Measurements from ENCODE around the gene TMEM19. TPM values are rescaled to one million over a fixed set of nuclear protein-coding genes. Genes with fewer than 3 reads are reported as not detected.

Gene TMEM19
- total and polyA plus RNA-seq, 2 experiments from 2014 or later: 18.2 to 25.8 TPM

GRCh38 chr12:71666259-71666658 lies 19.6 kb upstream of the TMEM19 start:
- Histone ChIP-seq H3K79me2 (ENCODE audit: insufficient read depth) (peaks cover 51% of the 10 kb centered on the region), H3K4me1 (ENCODE audit: insufficient read depth) (peaks cover 14% of the 10 kb centered on the region), H4K20me1 (ENCODE audit: insufficient read depth) (no peaks in the 10 kb centered on the region; the same call in 1 of the 2 replicates), H3K9me3 (ENCODE audit: low read depth) (no peaks in the 10 kb centered on the region), H3K4me3 (no peak overlapping the region), H3K9me2 (ENCODE audit: insufficient read depth) (no peaks in the 10 kb centered on the region), H2AFZ (no peak overlapping the region), H3K27me3 (replicated peaks; ENCODE audit: insufficient read depth) (no peaks in the 10 kb centered on the region), H3K4me2 (ENCODE audit: unreplicated experiment) (no peak overlapping the region), H3K9ac (no peak overlapping the region), H3K36me3 (ENCODE audit: low read depth) (no peaks in the 10 kb centered on the region), H3K27ac (no peak overlapping the region), H3F3A (ENCODE audit: insufficient read depth) (peaks cover 26% of the 10 kb centered on the region)
- in situ Hi-C loops (cut with MboI): no loop called here
- WGBS, 2 experiments (ENCODE audit: low coverage in 1 of 2, low lambda C conversion rate in 2 of 2, missing lambda C conversion rate in 2 of 2): 97 to 98% methylated on average over 5 of the region's 5 CpGs
- DNase-seq: no peak
- TF ChIP-seq EZH2 (IDR thresholded peaks at IDR 0.05; ENCODE audit: insufficient read depth, poor library complexity, severe bottlenecking): no peak

- Histone ChIP-seq H3K4me3 (no peak overlapping the region), H3K36me3 (ENCODE audit: low read depth) (no peaks in the 10 kb centered on the region), H3K9ac (no peak overlapping the region), H3K9me2 (ENCODE audit: insufficient read depth) (no peaks in the 10 kb centered on the region), H3K4me2 (ENCODE audit: unreplicated experiment) (no peak overlapping the region), H3K9me3 (ENCODE audit: low read depth) (no peaks in the 10 kb centered on the region), H3F3A (ENCODE audit: insufficient read depth) (no peaks in the 10 kb centered on the region), H3K27me3 (replicated peaks; ENCODE audit: insufficient read depth) (no peaks in the 10 kb centered on the region), H3K79me2 (ENCODE audit: insufficient read depth) (peaks cover 8% of the 10 kb centered on the region), H2AFZ (no peak overlapping the region), H3K27ac (no peak overlapping the region), H3K4me1 (ENCODE audit: insufficient read depth) (no peaks in the 10 kb centered on the region), H4K20me1 (ENCODE audit: insufficient read depth) (no peaks in the 10 kb centered on the region)
- DNase-seq: no peak
- TF ChIP-seq EZH2 (IDR thresholded peaks at IDR 0.05; ENCODE audit: insufficient read depth, poor library complexity, severe bottlenecking) (no peak), EZH2phosphoT487 (IDR thresholded peaks at IDR 0.05; ENCODE audit: insufficient read depth, low read depth) (no peak)
- in situ Hi-C loops (cut with MboI): no loop called here
These were observed 14.6 kb upstream of the TMEM19 start for GRCh38 chr12:71671311-71671710.

GRCh38 chr12:71671816-71672215 lies 14.1 kb upstream of the TMEM19 start:
- Histone ChIP-seq H3K4me2 (ENCODE audit: unreplicated experiment) (no peak overlapping the region), H4K20me1 (ENCODE audit: insufficient read depth) (no peaks in the 10 kb centered on the region), H3F3A (ENCODE audit: insufficient read depth) (no peaks in the 10 kb centered on the region), H3K79me2 (ENCODE audit: insufficient read depth) (peaks cover 3% of the 10 kb centered on the region; the same call in 1 of the 2 replicates), H3K4me3 (no peak overlapping the region), H3K9me3 (ENCODE audit: low read depth) (no peaks in the 10 kb centered on the region), H3K36me3 (ENCODE audit: low read depth) (no peaks in the 10 kb centered on the region), H3K27ac (no peak overlapping the region), H3K9me2 (ENCODE audit: insufficient read depth) (no peaks in the 10 kb centered on the region), H3K9ac (no peak overlapping the region), H3K4me1 (ENCODE audit: insufficient read depth) (no peaks in the 10 kb centered on the region), H3K27me3 (replicated peaks; ENCODE audit: insufficient read depth) (no peaks in the 10 kb centered on the region), H2AFZ (no peak overlapping the region)
- in situ Hi-C loops (cut with MboI): no loop called here
- no peak for TF ChIP-seq EZH2phosphoT487 (IDR thresholded peaks at IDR 0.05; ENCODE audit: insufficient read depth, low read depth)
- TF ChIP-seq EZH2 (IDR thresholded peaks at IDR 0.05; ENCODE audit: insufficient read depth, poor library complexity, severe bottlenecking): no peak
- 93 to 94% methylated on average over 1 of the region's 1 CpG for WGBS, 2 experiments (ENCODE audit: low coverage in 1 of 2, low lambda C conversion rate in 2 of 2, missing lambda C conversion rate in 2 of 2)
- no peak for DNase-seq

- TF ChIP-seq EZH2phosphoT487 (IDR thresholded peaks at IDR 0.05; ENCODE audit: insufficient read depth, low read depth) (no peak), EZH2 (IDR thresholded peaks at IDR 0.05; ENCODE audit: insufficient read depth, poor library complexity, severe bottlenecking) (no peak)
- no peak overlapping the region for H3K4me3 ChIP-seq
- no peak overlapping the region for H3K27ac ChIP-seq
- H4K20me1 ChIP-seq (ENCODE audit: insufficient read depth): no peaks in the 10 kb centered on the region
- H3K36me3 ChIP-seq (ENCODE audit: low read depth): no peaks in the 10 kb centered on the region
- no peaks in the 10 kb centered on the region for H3K9me3 ChIP-seq (ENCODE audit: low read depth)
- H3K79me2 ChIP-seq (ENCODE audit: insufficient read depth): peaks cover 6% of the 10 kb centered on the region
- peaks cover 16% of the 10 kb centered on the region for H3K4me1 ChIP-seq (ENCODE audit: insufficient read depth)
- WGBS, 2 experiments (ENCODE audit: low coverage in 1 of 2, low lambda C conversion rate in 2 of 2, missing lambda C conversion rate in 2 of 2): 32 to 49% methylated on average over 1 of the region's 1 CpG
- no peaks in the 10 kb centered on the region for H3K27me3 ChIP-seq (replicated peaks; ENCODE audit: insufficient read depth)
- in situ Hi-C loops (cut with MboI): no loop called here
- DNase-seq: no peak
- no peak overlapping the region for H3K4me2 ChIP-seq (ENCODE audit: unreplicated experiment)
- H3K9ac ChIP-seq: no peak overlapping the region
- no peaks in the 10 kb centered on the region for H3K9me2 ChIP-seq (ENCODE audit: insufficient read depth)
- no peak overlapping the region for H2AFZ ChIP-seq
- H3F3A ChIP-seq (ENCODE audit: insufficient read depth): peaks cover 17% of the 10 kb centered on the region
These were observed 3.4 kb upstream of the TMEM19 start for GRCh38 chr12:71682466-71682865.

- in situ Hi-C loops (cut with MboI): no loop called here
These were observed 2.2 kb upstream of the TMEM19 start for GRCh38 chr12:71683633-71684032.

More at GRCh38 chr12:71683633-71684032, 2.2 kb upstream of the TMEM19 start:
- H3K4me3 ChIP-seq: no peak overlapping the region
- no peaks in the 10 kb centered on the region for H3K36me3 ChIP-seq (ENCODE audit: low read depth)
- DNase-seq: no peak
- peaks cover 18% of the 10 kb centered on the region for H3K79me2 ChIP-seq (ENCODE audit: insufficient read depth)
- no peaks in the 10 kb centered on the region for H4K20me1 ChIP-seq (ENCODE audit: insufficient read depth)
- 87 to 91% methylated on average over 5 of the region's 5 CpGs for WGBS, 2 experiments (ENCODE audit: low coverage in 1 of 2, low lambda C conversion rate in 2 of 2, missing lambda C conversion rate in 2 of 2)
- peak overlapping the region; percentile 95; the same call in 1 of the 2 replicates for H2AFZ ChIP-seq
- TF ChIP-seq EZH2 (IDR thresholded peaks at IDR 0.05; ENCODE audit: insufficient read depth, poor library complexity, severe bottlenecking) (no peak), EZH2phosphoT487 (IDR thresholded peaks at IDR 0.05; ENCODE audit: insufficient read depth, low read depth) (no peak)
- H3K9me2 ChIP-seq (ENCODE audit: insufficient read depth): no peaks in the 10 kb centered on the region
- no peaks in the 10 kb centered on the region for H3K27me3 ChIP-seq (replicated peaks; ENCODE audit: insufficient read depth)
- H3K27ac ChIP-seq: no peak overlapping the region
- H3F3A ChIP-seq (ENCODE audit: insufficient read depth): peaks cover 17% of the 10 kb centered on the region
- H3K9me3 ChIP-seq (ENCODE audit: low read depth): no peaks in the 10 kb centered on the region
- no peak overlapping the region for H3K9ac ChIP-seq
- H3K4me2 ChIP-seq (ENCODE audit: unreplicated experiment): no peak overlapping the region
- peaks cover 20% of the 10 kb centered on the region for H3K4me1 ChIP-seq (ENCODE audit: insufficient read depth)
